GM21723 (cell line): ENCODE results near the gene CAMK2G.

ENCODE experiments used
- ATAC-seq: cut with Tn5 transposase; IDR thresholded peaks from one replicate; pipeline ENCODE4 v1.9.1; 2021; ENCODE audit warnings: mild to moderate bottlenecking, moderate library complexity; ENCODE audit not compliant: unreplicated experiment

The CAMK2G gene

GRCh38 chr10:73779539-73780197 lies 94.7 kb downstream of the CAMK2G start:
- no peak for ATAC-seq

- no peak for ATAC-seq
Observed at GRCh38 chr10:73779018-73779417, 95.3 kb downstream of the CAMK2G start.

DNA sequence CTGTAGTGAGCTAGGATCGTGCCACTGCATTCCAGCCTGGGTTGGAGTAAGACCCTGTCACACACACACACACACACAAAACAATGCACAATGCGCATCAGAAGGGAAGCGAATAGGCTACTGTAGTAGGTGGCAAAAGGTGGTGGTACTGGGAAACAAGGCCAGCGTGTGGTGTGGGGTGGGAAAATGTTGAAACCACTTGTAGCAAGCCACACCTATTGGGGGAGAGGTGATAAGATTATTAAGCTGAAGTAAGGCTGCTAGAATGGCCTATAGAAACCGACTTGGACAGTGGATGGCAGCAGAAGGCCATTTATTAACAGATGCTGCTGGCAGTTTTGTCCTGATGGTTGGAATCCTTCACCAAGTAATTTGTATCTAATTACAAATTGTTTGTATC lies 99.7 kb downstream of the CAMK2G start:
- no peak for ATAC-seq

DNA sequence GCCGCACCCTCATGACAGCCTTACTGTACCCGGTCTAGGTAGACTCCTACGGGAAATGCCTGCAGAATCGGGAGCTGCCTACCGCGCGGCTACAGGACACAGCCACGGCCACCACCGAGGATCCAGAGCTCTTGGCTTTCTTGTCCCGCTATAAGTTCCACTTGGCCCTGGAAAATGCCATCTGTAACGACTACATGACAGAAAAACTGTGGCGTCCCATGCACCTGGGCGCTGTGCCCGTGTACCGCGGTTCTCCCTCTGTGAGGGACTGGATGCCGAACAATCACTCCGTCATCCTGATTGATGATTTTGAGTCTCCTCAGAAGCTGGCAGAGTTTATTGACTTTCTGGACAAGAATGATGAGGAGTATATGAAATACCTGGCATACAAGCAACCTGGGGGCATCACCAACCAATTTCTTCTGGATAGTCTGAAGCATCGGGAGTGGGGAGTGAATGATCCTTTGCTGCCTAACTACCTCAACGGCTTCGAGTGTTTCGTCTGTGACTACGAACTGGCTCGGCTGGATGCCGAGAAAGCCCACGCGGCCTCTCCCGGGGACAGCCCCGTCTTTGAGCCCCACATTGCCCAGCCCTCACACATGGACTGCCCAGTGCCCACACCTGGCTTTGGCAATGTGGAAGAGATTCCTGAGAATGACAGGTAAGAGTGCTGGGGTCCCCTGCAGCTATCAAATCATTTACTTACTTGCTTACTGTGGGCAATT lies 101.0 kb downstream of the CAMK2G start:
- ATAC-seq, result peak; percentile 3

GRCh38 chr10:73772281-73773151 lies 101.8 kb downstream of the CAMK2G start:
- ATAC-seq, result peak; percentile 67

- peak; percentile 11 for ATAC-seq
Observed at GRCh38 chr10:73771722-73772280, 102.6 kb downstream of the CAMK2G start.

DNA sequence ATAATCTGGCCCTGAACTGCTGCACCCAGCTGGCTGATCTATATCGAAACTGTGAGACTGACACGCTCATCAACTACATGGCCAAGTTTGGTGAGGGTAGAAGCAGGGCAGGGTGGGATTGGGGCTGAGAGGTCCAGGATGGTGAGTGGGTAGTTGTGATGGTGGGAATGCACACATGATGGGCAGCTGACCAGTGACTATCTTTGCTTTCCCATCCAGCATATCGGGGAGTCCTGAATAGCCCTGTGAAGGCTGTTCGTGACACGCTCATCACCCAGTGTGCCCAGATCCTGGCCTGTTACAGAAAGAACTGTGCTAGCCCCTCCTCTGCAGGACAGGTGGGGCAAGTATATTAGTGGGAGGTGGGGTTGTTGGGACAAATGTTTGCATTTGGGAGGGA lies 105.0 kb downstream of the CAMK2G start:
- no peak for ATAC-seq

DNA sequence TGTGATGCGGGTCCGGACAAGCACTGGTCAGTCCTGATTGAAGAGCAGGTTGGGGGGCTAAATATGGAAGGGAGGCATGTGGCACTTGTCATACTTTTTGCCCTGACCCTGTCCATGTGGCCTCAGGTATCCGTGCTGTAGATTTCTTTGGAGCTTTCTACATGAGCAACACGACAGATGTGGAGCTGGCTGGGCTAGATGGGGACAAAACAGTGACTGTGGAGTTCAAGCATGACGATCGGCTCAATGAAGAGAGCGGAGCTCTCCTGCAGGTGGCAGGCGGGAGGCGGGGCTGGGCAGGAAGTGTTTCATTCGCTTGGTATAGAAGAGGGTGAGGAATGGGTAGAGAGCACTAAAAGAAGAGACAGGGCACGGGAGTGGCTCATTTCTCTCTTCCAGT lies 105.5 kb downstream of the CAMK2G start:
- no peak for ATAC-seq

- no peak for ATAC-seq
Observed at GRCh38 chr10:73765066-73765465, 109.3 kb downstream of the CAMK2G start.

GRCh38 chr10:73763343-73763742 lies 111.0 kb downstream of the CAMK2G start:
- no peak for ATAC-seq

GRCh38 chr10:73762915-73763314 lies 111.4 kb downstream of the CAMK2G start:
- ATAC-seq, result no peak
